ENCODE results near the gene FKBP5.

The FKBP5 gene

GRCh38 chr6:35592178-35592577 is 96.5 kb downstream of the FKBP5 start:
- DNase-seq (ENCODE audit: low read depth): no peak
- TF ChIP-seq, protein P1, sequence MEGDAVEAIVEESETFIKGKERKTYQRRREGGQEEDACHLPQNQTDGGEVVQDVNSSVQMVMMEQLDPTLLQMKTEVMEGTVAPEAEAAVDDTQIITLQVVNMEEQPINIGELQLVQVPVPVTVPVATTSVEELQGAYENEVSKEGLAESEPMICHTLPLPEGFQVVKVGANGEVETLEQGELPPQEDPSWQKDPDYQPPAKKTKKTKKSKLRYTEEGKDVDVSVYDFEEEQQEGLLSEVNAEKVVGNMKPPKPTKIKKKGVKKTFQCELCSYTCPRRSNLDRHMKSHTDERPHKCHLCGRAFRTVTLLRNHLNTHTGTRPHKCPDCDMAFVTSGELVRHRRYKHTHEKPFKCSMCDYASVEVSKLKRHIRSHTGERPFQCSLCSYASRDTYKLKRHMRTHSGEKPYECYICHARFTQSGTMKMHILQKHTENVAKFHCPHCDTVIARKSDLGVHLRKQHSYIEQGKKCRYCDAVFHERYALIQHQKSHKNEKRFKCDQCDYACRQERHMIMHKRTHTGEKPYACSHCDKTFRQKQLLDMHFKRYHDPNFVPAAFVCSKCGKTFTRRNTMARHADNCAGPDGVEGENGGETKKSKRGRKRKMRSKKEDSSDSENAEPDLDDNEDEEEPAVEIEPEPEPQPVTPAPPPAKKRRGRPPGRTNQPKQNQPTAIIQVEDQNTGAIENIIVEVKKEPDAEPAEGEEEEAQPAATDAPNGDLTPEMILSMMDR (IDR thresholded peaks at IDR 0.05; ENCODE audit: control insufficient read depth, insufficient read depth, low read depth, low read length, missing control alignments): no peak
- no peak overlapping the region for H3K4me3 ChIP-seq (ENCODE audit: control insufficient read depth, low read depth, low read length)

DNA sequence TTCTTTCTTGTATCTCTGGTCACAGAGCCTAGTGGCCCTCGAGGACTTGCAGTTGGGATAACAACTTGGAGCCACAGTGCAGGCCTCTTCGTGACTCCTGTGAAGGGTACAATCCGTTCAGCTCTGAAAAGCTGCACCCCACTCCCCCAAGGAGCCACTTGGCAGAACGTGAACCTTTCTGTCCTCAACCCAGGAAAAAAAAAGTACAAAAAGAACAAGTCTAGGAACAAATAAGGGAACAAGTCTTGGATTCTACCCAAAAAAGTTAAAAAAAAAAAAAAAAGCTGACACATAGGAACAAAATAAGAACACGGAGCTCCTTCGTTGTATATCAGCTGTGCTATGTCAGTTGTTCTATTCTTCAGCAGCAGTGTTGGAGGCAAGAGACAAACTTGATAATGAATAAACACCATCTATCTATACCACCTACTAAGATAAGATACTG is 98.1 kb downstream of the FKBP5 start:
- TF ChIP-seq, protein P1 (IDR thresholded peaks at IDR 0.05; ENCODE audit: control insufficient read depth, insufficient read depth, low read depth, low read length, missing control alignments): no peak
- H3K4me3 ChIP-seq (ENCODE audit: control insufficient read depth, low read depth, low read length): no peak overlapping the region
- no peak for DNase-seq (ENCODE audit: low read depth)

DNA sequence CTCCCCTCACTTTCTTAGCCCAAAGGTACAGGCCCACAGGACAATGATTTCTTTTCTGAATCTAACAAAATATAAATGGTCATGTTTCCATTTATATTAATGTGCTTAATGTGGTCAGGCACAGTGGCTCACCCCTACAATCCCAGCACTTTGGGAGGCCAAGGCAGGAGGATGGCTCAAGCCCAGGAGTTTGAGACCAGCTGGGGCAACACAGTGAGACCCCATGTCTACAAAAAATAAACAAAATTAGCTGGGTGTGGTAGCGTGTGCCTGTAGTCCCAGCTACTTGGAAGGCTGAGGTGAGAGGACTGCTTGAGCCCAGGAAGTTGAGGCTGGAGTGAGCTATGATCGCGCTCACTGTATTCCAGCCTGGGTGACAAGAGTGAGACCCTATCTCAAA is 98.8 kb downstream of the FKBP5 start:
- TF ChIP-seq, protein P1 (IDR thresholded peaks at IDR 0.05; ENCODE audit: control insufficient read depth, insufficient read depth, low read depth, low read length, missing control alignments): no peak
- no peak for DNase-seq (ENCODE audit: low read depth)
- H3K4me3 ChIP-seq (ENCODE audit: control insufficient read depth, low read depth, low read length): no peak overlapping the region

- no peak overlapping the region for H3K4me3 ChIP-seq (ENCODE audit: control insufficient read depth, low read depth, low read length)
- TF ChIP-seq, protein P1 (IDR thresholded peaks at IDR 0.05; ENCODE audit: control insufficient read depth, insufficient read depth, low read depth, low read length, missing control alignments): no peak
- DNase-seq (ENCODE audit: low read depth): no peak
Measured at GRCh38 chr6:35589201-35589739, 99.4 kb downstream of the FKBP5 start.

GRCh38 chr6:35587167-35587566 is 101.5 kb downstream of the FKBP5 start:
- H3K4me3 ChIP-seq (ENCODE audit: control insufficient read depth, low read depth, low read length): no peak overlapping the region
- TF ChIP-seq, protein P1 (IDR thresholded peaks at IDR 0.05; ENCODE audit: control insufficient read depth, insufficient read depth, low read depth, low read length, missing control alignments): no peak
- DNase-seq (ENCODE audit: low read depth): no peak

GRCh38 chr6:35586542-35586941 is 102.2 kb downstream of the FKBP5 start:
- H3K4me3 ChIP-seq (ENCODE audit: control insufficient read depth, low read depth, low read length): no peak overlapping the region
- TF ChIP-seq, protein P1 (IDR thresholded peaks at IDR 0.05; ENCODE audit: control insufficient read depth, insufficient read depth, low read depth, low read length, missing control alignments): no peak
- no peak for DNase-seq (ENCODE audit: low read depth)

- TF ChIP-seq, protein P1 (IDR thresholded peaks at IDR 0.05; ENCODE audit: control insufficient read depth, insufficient read depth, low read depth, low read length, missing control alignments): no peak
- H3K4me3 ChIP-seq (ENCODE audit: control insufficient read depth, low read depth, low read length): no peak overlapping the region
- DNase-seq (ENCODE audit: low read depth): no peak
Measured at GRCh38 chr6:35585658-35586057, 103.1 kb downstream of the FKBP5 start.
